Spleen (tissue), 11 donors: ENCODE data around the gene RSAD2. TPM values are rescaled to one million over a fixed set of nuclear protein-coding genes. Genes with fewer than 3 reads are reported as not detected.

Source experiments
- DNase-seq: peaks from one replicate; pipeline ENCODE4 v3.0.0-alpha.2; 2020
- H3K27ac ChIP-seq, 8 donors: fragments of 200-600 bp; sonication (generic) in 7 of 8; 1 replicate in 4 of 8; 2 replicates in 4 of 8; pipeline versions ENCODE4 v1.5.0 to v1.8.0; 2016 to 2021; ENCODE audit warnings: inconsistent platforms in 4 of 8, mild to moderate bottlenecking in 4 of 8, moderate library complexity in 1 of 8
- H3K27me3 ChIP-seq, 7 donors: fragments of 200-600 bp; sonication (generic) in 6 of 7; replicated peaks in 1 of 7; 1 replicate in 4 of 7; 2 replicates in 3 of 7; pipeline versions ENCODE4 v1.5.0 to v1.8.0; 2016 to 2021; ENCODE audit warnings: inconsistent platforms in 3 of 7, mild to moderate bottlenecking in 1 of 7
- H3K36me3 ChIP-seq, 6 donors: fragments of 200-600 bp; sonication (generic) in 5 of 6; 1 replicate in 4 of 6; 2 replicates in 2 of 6; pipeline versions ENCODE4 v1.5.0 to v1.8.0; 2016 to 2021; ENCODE audit warnings: inconsistent platforms in 2 of 6
- H3K4me1 ChIP-seq, 6 donors: fragments of 200-600 bp; sonication (generic) in 5 of 6; 1 replicate in 3 of 6; 2 replicates in 3 of 6; pipeline versions ENCODE4 v1.5.0 to v1.8.0; 2016 to 2021; ENCODE audit warnings: inconsistent platforms in 3 of 6
- H3K4me3 ChIP-seq, 8 donors: fragments of 200-600 bp; sonication (generic) in 7 of 8; 1 replicate in 4 of 8; 2 replicates in 4 of 8; pipeline versions ENCODE4 v1.5.0 to v1.8.0; 2016 to 2021; ENCODE audit warnings: inconsistent platforms in 4 of 8, mild to moderate bottlenecking in 4 of 8, moderate library complexity in 2 of 8
- H3K9me3 ChIP-seq, 8 donors: fragments of 200-600 bp; sonication (generic) in 7 of 8; 1 replicate in 4 of 8; 2 replicates in 4 of 8; pipeline versions ENCODE4 v1.5.0 to v1.8.0; 2016 to 2021; ENCODE audit warnings: inconsistent platforms in 4 of 8
- CTCF ChIP-seq, 11 experiments: fragments of 200-600 bp in 7 of 11; fragments of 450-650 bp in 4 of 11; sonication (generic) in 4 of 11; IDR thresholded peaks in 8 of 11; conservative IDR thresholded peaks in 3 of 11; 1 replicate in 7 of 11; 2 replicates in 4 of 11; pipeline versions ENCODE4 v1.4.0 to v1.8.0; 2016 to 2021; ENCODE audit warnings: antibody characterized with exemption in 11 of 11, inconsistent platforms in 4 of 11, mild to moderate bottlenecking in 1 of 11
- POLR2A ChIP-seq, 3 donors: fragments of 450-650 bp; IDR thresholded peaks; one replicate each; pipeline ENCODE4 v1.5.1; 2017; ENCODE audit warnings: antibody characterized with exemption in 3 of 3, mild to moderate bottlenecking in 1 of 3
- POLR2AphosphoS5 ChIP-seq, 3 donors: sonication (generic); formaldehyde crosslinking; IDR thresholded peaks; one replicate each; pipeline ENCODE4 v1.5.1; 2017; ENCODE audit warnings: antibody characterized with exemption in 3 of 3
- WGBS, 5 donors: extraction: QIAGEN DNeasy Blood & Tissue Kit in 3 of 5; methylation state at CpG; one replicate each; pipeline versions ENCODE4 v1.1.5 to v1.1.7; 2013 to 2018; 5-methylcytosine and 5-hydroxymethylcytosine counted together
- intact Hi-C: fragments of 100-400 bp; cut with DNase I; formaldehyde crosslinking; loops from one replicate; pipeline ENCODE4 v1.15.0; 2023; ENCODE audit warnings: low total_unique reads
- polyA plus RNA-seq, 3 donors: library from polyadenylated mRNA; stranded (reverse); fragments of 200-250 nt; gene quantifications; one replicate each; pipeline ENCODE4 v1.2.1, GENCODE V29; 2013
- total RNA-seq, 7 donors: library from RNA; depleted of rRNA in 3 of 7; stranded (reverse); fragments of >200 nt in 3 of 7; fragmentation: NEBNext Ultra II Directional in 4 of 7; extraction: Animal tissue kit (Norgen Biotek cat#: 25700) in 4 of 7; gene quantifications; one replicate each; pipeline versions ENCODE4 v1.1.0 to v1.2.1, GENCODE V29; 2016 to 2021
- donor health status: healthy with polysubstance abuse.
- donor health status: DM: no; HTN: no; CAD: no; lungs with moderate emphysema.
- donor health status: DM: no; HTN: no; CAD: no.
- donor health status: Bipolar disorder and iron deficiency.
- donor health status: healthy.
- donor health status: DM: no; HTN: no; CAD: no.
- donor health status: DM: yes; HTN: yes; CAD: no.

RSAD2 gene
- total and polyA plus RNA-seq, 10 donors = 2.1 to 18.6 (median 9.0) TPM

GRCh38 chr2:6946722-6947121 is 69.1 kb downstream of the RSAD2 start:
- Histone ChIP-seq H3K27me3 (no peaks in the 10 kb centered on the region), H3K36me3 (peaks cover 0 to 55% (median 10%) of the 10 kb centered on the region in 6 donors), H3K9me3 (no peaks in the 10 kb centered on the region), H3K27ac (no peak overlapping the region), H3K4me3 (no peak overlapping the region), H3K4me1 (peaks cover 6 to 47% (median 15%) of the 10 kb centered on the region in 6 donors)
- intact Hi-C loops = no loop called here
- no peak for TF ChIP-seq POLR2A (IDR thresholded peaks at IDR 0.05)
- no peak for TF ChIP-seq CTCF (IDR thresholded peaks at IDR 0.05 in 8 of 11, conservative IDR thresholded peaks at IDR 0.05 in 3 of 11)
- no peak for TF ChIP-seq POLR2AphosphoS5 (IDR thresholded peaks at IDR 0.05)
- WGBS, 5 donors = 84 to 93% (median 92%) methylated on average over 2 of the region's 2 CpGs
- no peak for DNase-seq

Other genes with a start within 250 kb of the RSAD2 start
- gene CMPK2, start 11.9 kb upstream of the RSAD2 start, total RNA-seq = 10 to 100 TPM in 4 of 7 donors, 1 to 10 TPM in 3; 6.7 to 18.8 (median 12.0) TPM
- gene CMPK2, start 11.9 kb upstream of the RSAD2 start, polyA plus RNA-seq = 1 to 10 TPM; 2.5 to 8.0 (median 4.4) TPM
- 10 to 100 TPM; 42.5 to 86.6 (median 67.1) TPM for gene RNF144A, start 39.6 kb downstream of the RSAD2 start, total RNA-seq
- 10 to 100 TPM in 1 of 3 donors, 1 to 10 TPM in 2; 3.8 to 12.5 (median 5.2) TPM for gene RNF144A, start 39.6 kb downstream of the RSAD2 start, polyA plus RNA-seq